Activated CD8-positive, alpha-beta memory T cell treated with anti-CD3 and anti-CD28 coated beads for 48 hours (primary cell): ENCODE data around the gene ACAP2.
"Not testable (repeated sequence)": the region's sequence is repeated elsewhere in the genome, so short reads cannot be mapped to it uniquely, and the experiment has no call there.

Source experiments
- DNase-seq, 3 experiments: peaks; one replicate each; pipeline ENCODE4 v3.0.0-alpha.2; 2020; ENCODE audit warnings: low read depth in 2 of 3, low spot score in 2 of 3

ACAP2 gene, protein sequence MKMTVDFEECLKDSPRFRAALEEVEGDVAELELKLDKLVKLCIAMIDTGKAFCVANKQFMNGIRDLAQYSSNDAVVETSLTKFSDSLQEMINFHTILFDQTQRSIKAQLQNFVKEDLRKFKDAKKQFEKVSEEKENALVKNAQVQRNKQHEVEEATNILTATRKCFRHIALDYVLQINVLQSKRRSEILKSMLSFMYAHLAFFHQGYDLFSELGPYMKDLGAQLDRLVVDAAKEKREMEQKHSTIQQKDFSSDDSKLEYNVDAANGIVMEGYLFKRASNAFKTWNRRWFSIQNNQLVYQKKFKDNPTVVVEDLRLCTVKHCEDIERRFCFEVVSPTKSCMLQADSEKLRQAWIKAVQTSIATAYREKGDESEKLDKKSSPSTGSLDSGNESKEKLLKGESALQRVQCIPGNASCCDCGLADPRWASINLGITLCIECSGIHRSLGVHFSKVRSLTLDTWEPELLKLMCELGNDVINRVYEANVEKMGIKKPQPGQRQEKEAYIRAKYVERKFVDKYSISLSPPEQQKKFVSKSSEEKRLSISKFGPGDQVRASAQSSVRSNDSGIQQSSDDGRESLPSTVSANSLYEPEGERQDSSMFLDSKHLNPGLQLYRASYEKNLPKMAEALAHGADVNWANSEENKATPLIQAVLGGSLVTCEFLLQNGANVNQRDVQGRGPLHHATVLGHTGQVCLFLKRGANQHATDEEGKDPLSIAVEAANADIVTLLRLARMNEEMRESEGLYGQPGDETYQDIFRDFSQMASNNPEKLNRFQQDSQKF

DNA sequence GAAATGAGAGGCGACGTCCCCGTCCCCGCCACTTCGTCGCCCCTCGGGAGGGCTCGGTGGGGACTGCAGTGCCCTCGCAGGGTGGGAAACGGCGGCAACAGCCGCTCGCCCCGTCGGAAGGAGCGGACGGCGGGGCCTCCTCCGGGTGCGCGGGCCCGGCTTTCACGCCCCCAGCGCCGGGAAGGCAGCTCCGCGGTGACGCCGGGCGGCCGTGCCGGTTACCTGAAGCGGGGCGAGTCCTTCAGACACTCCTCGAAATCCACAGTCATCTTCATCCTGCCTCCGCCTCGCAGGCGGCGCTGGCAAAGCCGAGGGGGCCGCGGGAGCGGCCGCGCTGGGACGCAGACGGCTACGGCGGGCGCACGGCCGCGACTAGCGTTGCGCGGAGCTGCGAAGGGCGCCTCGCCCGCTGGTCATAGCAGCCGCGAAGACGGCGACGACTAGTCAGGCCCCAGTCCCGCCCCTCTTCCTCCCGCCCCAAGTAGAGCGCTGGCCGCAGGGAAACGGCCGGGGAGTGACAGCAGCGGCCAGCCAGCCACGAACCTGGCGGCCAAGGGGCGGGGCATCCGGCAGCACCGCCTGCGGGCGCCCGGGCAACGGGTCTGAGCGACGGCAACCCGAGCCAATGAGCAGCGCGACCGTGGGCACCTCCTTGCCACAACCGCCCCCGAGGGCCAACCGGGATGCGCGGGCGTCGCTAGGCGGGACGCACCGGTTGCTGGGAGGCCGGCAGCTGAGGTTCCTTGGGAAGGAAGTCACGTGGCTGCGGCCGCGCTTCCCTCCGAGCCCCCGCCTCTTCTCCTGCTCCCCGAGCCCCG lies at the start of gene ACAP2:
Gene ACAP2, minus strand, starts transcription at position 448 of the 818 bp plus-strand sequence. Its CDS starts 173 bp downstream, at position 275.
- DNase-seq, result peak; percentile 97 to 100 (median 98)

DNA sequence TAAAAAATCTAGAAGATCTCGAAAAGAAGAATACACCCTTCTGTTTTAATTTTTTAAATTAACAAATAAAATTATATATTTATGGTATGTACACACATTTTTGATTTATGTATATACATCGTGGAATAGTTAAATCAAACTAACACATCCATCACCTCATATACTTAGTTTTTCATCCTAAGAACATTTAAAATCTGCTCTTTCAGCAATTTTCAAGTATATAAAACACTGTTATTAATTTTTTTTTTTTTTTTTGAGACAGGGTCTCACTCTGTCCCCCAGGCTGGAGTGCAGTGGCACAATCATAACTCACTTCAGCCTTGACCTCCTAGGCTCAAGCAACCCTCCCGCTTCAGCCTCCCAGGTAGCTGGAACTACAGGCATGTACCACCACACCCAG lies 32.8 kb upstream of the ACAP2 start:
- DNase-seq, result no peak

DNA sequence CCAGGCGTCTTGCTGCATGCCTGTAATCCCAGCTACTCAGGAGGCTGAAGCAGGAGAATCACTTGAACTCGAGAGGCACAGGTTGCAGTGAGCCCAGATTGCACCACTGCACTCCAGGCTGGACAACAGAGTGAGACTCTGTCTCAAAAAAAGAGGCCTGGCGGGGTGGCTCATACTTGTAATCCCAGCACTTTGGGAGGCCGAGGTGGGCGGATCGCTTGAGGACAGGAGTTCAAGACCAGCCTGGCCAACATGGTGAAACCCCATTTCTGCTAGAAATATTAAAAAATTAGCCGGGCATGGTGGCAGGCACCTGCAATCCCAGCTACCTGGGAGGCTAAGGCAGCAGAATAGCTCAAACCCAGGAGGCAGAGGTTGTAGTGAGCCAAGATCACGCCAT lies 32.3 kb upstream of the ACAP2 start:
- DNase-seq, result not testable (repeated sequence)

DNA sequence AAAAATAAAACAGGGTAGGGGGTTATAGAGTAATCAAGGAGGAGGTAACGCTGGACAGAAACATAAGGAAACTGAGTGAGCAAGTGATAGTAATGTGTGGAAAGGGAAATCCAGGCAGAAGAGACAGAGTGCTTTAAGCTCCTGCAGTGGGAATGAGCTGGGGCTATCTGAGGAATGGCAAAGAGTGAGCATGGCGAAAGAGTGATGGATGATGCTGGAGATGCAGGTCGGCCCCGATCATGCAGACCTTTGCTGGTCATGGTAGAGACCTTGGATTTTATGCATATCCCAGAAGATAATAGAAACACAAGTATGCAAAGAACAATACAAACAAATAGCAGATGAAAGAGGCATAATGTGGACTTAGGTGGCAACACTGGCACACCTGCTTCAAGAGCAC lies 26.0 kb upstream of the ACAP2 start:
- DNase-seq, result no peak

DNA sequence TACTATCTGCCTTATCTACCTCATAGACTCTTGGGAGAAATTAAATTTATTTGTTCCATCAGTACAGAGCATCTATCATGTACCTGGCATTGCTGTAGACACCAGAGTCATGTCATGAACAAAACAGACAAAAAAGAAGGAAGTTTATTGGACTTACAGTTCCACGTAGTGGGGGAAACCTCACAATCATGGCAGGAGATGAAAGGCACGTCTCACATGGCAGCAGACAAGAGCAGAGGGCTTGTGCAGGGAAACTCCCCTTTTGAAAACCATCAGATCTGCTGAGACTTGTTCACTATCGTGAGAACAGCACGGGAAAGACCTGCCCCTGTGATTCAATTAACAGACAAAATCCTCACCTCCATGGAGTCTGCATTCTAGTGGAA lies 25.6 kb upstream of the ACAP2 start:
- DNase-seq, result no peak

DNA sequence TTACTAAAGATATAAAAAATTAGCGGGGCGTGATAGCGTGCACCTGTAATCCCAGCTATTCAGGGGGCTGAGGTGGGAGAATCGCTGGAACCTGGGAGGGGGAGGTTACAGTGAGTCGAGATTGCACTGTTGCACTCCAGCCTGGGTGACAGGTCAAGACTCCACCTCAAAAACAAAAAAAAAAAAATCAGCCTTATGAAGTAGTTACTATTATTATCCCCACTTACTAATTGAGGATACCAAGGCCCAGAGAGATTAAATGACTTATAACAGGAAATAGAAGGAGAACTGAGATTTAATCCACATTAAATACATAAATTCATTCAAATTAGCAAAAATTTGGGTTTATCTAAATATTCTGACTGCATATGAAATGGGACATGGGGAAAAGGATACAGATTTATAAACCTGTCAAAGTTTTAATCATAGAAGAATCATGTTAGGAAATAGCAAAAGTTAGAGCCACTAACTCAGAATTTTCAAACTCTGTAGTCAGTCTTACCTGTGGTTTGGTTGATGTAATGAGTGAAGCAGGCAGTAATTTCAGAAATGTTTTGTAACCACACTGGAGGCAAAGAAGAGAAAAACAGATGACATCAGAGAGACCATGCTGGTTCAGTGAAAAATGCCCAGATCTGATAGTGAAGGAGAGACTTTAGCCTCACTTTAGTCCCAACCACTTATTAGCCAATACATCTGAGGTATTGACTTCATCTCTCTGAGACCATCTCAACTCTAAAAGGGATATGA lies 25.0 kb upstream of the ACAP2 start:
- DNase-seq, result no peak

DNA sequence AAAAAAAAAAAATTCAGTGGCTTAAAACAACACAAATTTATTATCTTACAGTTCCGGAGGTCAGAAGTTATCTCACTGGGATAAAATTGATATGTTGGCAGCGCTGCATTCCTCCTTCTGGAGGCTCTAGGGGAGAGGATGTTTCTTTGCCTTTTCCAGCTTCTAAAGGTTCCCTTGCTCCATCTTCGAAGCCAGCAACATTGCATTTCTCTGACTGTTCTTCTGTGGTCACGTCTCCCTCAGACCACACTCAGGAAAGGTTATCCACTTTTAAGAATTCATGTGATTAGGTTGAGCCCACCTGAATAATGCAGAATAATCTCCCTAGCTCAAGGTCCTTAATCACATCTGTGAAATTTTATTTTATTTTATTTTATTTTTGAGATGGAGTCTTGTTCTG lies 23.4 kb upstream of the ACAP2 start:
- no peak for DNase-seq

DNA sequence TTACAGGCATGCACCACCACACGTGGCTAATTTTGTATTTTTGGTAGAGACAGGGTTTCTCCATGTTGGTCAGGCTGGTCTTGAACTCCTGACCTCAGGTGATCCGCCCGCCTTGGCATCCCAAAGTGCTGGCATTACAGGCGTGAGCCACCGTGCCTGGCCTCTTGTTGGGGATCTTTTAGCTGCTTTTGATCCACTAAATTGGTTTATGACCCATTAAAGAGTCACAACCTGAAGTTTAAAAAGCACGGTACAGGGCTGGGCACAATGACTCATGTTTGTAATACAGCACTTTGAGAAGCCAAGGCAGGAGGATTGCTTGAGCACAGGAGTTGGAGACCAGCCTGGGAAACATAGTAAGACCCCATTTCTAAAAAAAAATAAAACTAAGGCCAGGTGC lies 20.1 kb upstream of the ACAP2 start:
- DNase-seq, result not testable (repeated sequence)

DNA sequence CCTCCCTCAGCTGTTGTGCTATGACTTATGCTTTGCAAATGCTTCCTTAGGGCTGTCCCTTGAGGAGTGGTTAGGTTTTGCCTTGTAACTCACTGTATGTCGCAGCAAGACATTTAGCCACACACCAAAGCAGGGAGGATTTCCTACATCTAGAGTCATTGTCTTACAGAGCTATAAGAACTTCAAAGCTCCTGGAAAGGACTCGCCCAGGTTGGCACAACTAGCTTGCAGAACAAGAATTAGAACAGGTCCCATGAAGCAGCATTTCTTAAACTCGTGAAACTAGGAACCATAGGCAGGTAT lies 19.4 kb upstream of the ACAP2 start:
- no peak for DNase-seq

DNA sequence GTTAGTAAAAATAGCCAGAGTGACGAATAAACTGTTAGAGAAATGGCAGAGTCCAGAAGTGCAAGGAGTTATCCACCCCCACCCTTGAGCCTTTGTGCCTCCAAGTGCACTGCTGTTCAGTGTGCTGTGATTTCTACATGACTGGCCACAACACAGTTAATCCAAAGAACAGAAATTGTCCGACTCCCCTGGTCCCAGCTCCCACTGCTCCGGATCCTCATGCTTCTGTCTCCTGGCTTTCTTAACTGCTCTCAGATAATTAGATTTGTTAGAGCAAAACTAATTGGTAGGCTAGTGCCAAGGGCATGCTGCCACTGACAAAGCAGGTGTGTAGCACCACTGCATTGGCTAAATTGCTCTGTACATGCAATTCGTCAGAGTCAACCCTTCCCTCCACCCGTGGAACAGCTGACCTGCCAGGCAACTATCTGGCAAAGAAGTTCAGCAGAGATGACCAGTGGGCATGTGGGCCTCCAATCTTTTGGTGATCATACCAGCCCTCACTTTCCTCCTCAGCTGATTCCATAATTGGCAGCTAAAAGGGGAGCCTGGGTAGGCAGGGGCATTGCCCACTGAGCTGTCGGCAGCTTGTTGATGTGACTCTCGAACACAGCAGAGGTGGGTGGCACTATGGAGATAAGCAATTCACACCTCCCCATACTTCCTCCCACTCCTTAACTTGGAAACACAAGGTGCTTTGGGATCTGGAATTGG lies 18.9 kb upstream of the ACAP2 start:
- DNase-seq, result no peak

DNA sequence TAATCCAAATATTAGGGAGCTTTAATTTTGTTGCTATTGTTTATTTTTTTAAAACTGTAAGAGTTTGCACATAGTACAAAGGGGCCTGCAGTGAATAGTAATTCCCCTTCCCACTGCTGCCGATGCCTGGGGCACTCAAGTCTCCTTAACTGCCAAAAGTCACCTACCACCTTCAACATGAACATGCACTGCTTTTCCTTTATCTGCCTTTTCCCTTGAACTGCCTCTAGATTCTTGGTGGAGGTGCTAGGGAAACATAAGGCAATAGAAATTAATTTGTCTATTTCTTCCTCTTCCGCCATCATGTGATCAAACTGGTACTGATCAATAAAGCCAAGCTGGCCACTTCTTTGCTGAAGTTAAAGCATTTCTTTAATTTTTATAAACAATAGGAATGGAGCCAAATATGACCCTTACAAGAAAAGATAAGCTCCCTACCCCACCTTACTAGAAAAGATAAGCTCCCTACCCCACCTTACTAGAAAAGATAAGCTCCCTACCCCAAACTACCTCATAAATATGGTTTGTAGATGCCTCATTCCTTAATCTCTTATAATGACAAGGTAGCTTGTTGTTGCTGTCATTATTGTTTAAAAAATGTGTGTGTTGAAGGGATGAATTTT lies 17.4 kb upstream of the ACAP2 start:
- no peak for DNase-seq

DNA sequence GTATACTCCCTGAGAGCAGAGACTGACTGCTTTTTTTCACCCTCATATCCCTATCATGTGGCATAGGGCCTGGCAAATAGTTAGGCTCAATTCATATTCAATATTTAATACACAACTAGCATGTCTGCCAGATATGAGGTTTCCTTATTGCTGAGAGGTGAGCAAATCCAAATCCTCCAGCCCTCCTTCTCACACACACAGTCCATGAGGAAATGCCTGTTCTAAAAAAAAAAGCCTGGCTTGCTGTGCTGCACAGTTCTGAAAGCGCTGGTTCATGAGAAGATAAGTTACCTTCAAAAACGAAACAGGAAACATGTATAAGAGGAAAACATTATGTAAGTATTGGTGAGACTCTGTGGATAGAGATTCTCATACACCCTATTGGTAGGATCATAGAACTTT lies 15.5 kb upstream of the ACAP2 start:
- no peak for DNase-seq

DNA sequence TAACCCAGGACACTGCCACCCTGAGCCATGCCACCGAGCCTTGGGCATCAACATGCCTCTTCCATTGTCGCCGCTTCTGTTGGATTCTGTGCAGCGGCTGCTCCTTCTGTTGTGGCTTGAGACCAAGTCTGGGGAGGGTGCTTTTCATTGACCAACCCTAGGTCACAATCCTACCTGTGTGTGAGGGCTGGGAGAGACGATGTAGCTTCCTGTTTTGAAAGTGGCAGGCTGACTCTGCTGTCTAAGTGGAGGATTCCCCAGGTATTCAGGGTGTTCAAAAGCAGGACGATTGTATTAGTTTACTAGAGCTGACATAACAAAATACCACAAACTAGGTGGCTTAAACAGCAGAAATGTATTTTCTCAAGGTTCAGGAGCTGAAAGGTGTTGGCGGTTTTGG lies 13.0 kb upstream of the ACAP2 start:
- no peak for DNase-seq

DNA sequence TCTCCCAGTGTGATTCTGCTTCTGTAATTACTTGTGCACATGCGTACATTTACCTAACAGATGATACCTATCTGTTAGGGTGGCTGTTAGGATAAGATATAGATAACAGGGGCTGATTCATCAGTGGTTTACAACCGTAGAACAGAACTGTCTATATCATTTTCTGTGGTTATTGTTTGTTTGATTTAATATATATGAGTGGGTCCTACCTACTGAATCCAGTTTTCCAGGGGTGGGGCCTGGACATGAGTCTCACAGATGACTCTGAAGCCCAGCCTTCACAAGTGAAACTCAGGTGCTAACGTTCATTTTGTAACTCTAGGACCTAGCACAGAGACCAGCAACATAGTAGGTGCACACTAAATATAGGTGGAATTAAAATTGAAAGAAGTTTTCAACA lies 10.4 kb upstream of the ACAP2 start:
- DNase-seq, result no peak

DNA sequence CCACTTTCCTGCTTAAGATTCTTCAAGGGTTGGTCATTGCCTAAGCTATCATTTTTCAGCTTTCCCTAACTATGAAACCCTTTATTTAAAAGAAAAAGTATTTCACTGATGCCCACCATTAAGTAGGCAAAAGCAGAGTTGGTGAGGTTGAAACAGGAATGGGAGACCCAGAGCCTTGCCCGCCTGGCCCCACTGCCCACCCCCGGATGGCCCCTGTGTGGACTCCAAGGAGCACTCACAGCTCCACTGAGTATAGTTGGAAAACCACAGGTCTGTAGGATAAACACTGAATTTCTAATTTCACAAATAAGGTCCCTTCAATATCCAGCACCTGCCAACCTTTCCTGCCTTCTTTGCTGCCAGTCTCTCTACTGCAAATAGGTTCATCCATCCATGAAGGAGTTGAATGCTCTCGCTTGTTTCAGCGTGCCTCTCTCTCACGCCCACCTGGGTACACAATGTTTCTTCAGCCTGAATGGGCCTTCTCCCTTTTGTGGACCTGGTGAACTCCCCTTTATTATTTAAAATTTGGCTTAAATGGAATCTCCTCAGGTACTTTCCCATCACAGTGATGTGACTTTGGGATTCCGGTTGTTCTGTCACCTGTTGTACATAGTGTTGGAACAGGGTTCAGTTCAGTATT lies 8.7 kb upstream of the ACAP2 start:
- DNase-seq, result no peak

DNA sequence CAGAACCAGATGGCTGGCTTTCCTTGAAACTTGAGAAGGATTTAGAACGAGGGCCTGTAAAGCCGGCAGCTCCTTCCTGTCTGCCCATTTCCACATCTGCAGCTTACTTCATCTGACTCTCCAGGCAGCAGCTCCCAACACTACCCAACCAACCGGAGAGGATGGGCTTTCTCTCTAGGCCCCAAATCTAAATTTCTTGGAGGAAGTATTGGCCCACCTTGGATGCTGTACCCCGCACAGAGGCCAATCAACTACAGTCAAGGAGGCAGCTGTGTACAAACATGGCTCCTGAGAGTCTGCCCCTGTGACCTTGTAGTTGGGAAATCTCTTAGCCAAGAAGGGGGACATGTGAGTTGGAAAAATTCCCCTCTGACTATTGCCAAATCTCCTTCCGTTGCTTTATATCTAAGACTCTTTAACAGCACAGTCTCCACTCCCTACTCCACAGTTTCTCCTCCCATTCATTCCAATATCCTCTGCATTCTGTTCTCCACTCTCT lies 8.0 kb upstream of the ACAP2 start:
- DNase-seq, result no peak

DNA sequence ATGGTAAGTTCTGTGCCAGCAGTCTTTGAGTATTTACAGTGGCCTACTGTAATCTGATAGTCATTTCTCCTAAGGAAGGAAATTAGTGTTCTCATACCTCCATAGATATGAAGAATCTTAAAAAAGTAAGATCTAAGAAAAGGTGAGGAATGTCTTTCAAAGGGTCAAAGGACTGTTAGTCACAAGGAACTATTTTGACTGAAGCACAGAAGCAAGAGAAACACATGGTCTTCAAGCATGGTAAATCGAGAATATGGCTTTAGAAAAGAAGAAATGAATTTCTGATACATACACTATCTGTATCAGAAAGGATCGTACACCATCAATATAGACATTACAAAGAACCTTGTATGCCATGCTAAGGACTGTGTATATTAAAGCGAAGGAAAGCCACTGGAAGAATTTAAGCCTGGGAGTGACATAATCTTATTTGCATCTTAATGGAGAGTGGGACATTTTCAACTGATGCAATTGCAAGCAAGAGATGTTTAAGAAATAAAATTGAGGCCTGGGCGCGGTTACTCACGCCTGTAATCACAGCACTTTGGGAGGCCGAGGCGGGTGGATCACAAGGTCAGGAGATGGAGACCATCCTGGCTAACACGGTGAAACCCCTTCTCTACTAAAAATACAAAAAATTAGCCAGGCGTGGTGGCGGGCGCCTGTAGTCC lies 5.5 kb upstream of the ACAP2 start:
- DNase-seq, result no peak

DNA sequence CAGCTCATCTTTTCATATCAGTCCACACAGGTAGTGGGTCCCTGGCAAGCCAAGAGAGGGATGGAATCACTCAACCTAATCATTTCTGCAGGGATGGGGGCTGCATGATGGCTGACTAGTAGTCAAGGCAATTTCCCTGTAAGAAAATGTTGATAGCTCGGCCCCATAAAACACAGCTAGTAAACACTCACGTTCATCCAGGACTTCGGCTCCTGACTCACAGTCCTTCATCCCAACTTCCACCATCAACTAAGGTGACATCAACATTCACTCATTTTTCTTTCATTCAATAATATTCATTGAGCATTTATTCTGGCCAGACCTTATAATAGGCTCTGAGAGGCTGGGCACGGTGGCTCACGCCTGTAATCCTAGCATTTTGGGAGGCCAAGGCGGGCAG lies 4.4 kb upstream of the ACAP2 start:
- no peak for DNase-seq

DNA sequence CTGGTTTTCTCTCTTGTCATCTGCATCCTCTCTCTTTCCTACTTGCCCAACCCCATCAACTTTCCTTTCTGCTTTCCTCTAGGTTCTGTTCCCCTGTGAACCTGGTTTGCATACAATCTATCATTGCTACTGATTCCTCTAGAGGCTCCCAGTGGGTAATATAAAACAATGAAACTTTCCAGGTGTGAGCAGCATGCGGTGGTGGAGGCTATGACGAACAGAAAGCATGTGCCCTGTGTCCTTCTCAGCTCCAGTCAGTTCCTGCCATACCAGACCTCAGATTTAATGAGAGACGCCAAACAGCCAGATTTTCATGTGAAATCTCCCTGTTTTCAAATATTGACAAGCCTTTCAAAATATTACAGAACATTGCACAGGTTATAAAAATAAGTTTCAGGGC lies 3.5 kb upstream of the ACAP2 start:
- no peak for DNase-seq
